ENCODE measurements around the gene EFCAB14.
"Not testable (repeated sequence)": the region's sequence is repeated elsewhere in the genome, so short reads cannot be mapped to it uniquely, and the experiment has no call there.

The EFCAB14 gene

DNA sequence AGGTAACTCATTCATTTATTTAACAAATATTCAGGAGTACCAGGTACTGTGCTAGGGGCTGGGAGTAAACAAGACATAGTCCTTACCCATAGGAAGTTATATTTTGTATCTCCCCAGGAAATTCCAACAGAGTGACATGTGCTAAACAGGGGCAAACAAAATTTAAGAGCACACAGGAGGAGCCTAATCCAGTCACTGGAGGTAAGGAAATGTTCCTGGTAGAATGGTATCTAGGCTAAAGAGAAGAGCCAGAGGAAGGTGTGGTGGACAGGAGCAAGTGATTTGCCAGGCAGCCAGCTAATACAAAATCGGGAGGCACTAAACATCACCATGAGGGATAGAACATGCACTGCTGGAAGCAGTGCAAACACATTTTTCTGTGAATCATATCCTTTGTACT lies 36.9 kb downstream of the EFCAB14 start:
- no peak for DNase-seq

DNA sequence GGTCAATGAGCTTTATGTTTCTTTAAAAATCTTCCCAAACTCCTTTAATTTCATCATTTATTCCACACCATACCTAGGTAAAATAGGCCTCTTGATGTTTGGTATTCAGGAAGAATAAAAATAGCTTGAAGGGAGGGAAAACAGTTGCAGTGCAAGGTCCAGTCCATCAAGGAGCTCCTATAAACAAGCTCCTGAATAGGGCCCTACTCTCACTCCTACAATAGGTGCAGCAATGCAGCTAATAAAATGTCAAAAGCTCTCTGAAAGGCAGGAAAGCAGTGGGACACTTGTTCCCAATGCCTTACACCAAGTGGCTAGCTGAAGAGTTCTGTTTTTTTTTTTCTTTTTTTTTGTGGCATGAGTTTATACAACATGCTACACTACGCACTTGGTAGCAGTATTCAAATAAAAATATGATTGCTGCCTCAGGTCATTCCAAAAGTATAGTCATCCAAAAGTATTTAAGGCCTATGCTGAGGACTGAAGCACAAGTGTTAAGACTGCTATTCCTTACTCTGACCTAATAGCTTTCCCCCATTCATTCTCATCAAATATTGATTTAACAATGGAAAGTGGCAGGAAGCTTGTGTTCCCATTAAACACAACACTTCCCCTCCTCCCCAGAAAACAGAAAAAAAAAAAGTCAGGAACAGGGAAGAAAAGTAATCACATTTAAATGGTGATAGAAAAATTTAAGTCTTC lies 37.4 kb downstream of the EFCAB14 start:
- DNase-seq = no peak

DNA sequence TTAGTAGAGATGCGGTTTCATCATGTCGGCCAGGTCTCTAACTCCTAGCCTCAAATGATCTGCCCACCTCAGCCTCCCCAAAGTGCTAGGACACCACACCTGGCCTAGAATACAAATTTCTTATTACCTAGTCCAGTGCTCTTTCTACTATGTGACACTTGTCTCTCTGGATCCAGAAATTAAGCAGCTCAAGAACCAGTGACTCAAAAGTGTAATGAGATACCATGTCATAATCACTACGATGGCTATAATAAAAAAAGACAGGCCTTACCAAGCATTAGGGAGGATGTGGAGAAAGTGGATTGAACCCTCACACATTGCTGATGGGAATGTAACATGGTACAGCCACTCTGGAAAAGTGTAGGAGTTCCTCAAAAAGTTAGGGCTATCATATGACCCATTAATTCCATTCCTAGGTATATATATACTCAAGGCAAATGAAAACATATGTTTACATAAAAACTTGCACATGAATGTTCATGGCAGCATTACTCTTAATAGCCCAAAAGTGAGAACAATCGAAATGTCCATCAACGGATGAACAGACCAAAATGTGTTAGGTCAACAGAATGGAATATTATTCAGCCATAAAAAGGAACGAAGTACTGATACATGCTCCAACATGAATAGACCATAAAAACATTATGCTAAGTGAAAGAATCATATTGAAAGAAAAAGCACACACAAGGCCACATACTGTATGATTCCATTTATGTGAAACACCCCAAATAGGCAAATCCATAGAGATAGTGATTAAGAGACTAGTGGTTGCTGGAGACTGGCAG lies 38.9 kb downstream of the EFCAB14 start:
- no peak for DNase-seq

DNA sequence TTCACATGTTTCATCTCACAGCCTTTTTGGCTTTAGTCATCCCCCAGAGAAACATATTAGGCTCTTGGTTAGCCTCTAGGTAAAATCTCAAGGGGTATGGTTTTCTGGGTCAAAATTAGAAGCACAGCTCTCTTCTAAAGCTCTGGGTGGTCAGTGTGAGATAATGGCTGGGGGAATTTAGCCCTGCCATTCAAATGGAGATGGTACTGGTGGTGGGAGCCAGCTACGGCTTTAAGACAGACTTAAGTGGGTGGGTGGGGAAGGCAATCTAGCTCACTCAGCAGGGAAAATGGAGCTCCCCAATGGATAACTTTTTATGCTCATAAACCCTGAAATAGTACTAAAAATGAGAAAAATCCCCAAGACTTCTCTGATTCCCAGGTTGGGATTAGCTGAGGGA lies 41.6 kb downstream of the EFCAB14 start:
- no peak for DNase-seq

DNA sequence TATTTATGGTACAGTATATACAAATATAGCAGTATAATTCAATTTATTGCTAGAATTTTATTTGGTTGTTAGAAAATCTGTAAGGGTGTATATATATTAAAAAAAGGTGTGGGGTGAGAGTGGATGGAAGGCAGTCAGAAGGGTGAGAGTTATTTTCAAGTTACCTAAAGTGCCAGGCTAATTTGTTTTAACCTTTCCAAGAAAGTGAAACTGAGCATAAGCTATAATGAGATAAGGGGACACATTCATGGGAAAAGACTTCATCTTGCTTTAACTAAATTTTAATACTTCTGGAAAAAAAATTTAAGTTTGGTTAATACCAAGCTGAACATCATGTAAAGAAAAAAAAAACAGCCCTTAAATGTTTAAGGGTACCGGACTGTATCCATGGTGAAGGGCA lies 42.4 kb downstream of the EFCAB14 start:
- DNase-seq = no peak

- no peak for DNase-seq
Observed at GRCh38 chr1:46675549-46676314, 43.2 kb downstream of the EFCAB14 start.

GRCh38 chr1:46673749-46674182 lies 45.1 kb downstream of the EFCAB14 start:
- no peak for DNase-seq

GRCh38 chr1:46672696-46673095 lies 46.2 kb downstream of the EFCAB14 start:
- DNase-seq = no peak

- no peak for DNase-seq
Observed at GRCh38 chr1:46671554-46671953, 47.4 kb downstream of the EFCAB14 start, which contains the start of gene TEX38. TEX38 (plus strand) TSS chr1:46671854; CDS start chr1:46671935, 81 bp downstream.

- no peak for DNase-seq
Observed at GRCh38 chr1:46670134-46670533, 48.8 kb downstream of the EFCAB14 start.

DNA sequence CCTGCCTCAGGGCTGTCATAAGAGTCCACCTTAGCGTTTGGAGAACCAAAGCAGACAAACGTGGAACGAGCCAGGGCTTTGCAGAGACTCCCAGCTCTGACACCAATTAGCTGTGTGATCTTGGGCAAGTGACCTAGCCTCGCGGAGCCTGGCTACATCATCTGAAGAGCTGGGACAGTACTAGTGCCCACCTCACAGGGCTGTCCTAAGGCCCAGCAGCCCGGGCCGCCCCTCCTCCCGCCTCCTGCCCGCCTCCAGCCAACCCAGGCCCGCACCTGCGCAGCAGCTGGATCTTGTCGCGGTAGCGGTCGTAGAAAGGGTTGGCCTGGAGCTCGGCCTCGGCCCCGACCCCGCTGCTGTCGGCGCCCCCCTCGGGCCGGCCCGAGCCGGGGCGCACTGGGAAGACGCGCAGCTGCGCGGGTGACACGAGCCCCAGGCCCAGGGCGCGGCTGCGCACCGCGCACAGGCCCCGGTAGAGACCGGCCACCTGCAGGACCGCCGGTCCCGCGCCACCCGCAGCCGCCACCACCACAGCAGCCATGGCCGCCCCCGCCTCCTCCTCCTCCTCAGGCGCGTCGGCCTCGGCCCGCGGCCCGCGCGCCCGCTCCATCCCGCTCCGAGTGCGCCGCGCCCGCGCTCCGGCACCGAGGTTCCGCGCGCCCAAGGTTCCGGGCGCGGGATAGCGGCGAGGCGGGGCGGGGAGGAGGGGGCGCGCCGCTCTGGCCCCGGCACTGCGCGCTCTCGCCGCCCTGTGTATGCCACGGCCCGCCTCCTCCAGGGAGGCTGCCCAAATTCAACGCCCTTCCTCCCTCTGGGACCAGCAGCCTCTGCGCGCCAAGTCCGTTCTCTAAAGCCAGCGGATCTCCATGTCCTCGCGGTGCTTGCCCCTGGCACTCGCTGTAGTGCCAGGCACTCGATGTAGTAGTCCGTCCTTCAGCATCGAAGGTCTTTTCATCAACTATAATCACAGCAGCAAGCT lies 50.8 kb downstream of the EFCAB14 start, which contains the start of gene ATPAF1:
ATPAF1 (minus strand) TSS at position 583 of the 979 bp plus-strand sequence; CDS start at position 541, 42 bp downstream.
- peak in 1 of 2 experiments; percentile 39 for DNase-seq

DNA sequence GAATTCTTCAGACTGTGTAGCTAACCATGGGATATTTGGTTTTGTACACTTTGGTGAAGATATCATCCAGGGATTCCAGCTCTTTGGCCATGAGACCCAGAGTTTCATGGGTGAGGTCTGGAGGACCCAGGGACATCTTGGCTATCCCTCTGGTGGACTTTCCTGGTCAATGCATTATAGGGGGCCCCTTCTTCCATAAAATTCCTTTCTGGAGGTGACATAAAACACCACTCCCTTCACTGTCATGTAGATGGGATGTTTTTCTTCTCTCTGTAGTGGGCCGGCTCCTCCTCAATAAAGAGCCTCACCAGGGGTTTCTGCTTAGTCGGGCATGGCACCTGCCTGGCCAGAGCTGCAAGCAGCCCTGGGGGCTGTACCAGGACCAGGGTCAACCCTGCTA lies 52.9 kb downstream of the EFCAB14 start:
- no peak for DNase-seq

- not testable (repeated sequence) for DNase-seq
Observed at GRCh38 chr1:46662919-46663318, 56.0 kb downstream of the EFCAB14 start.

GRCh38 chr1:46660116-46660515 lies 58.8 kb downstream of the EFCAB14 start:
- not testable (repeated sequence) for DNase-seq

- no peak for DNase-seq
Observed at GRCh38 chr1:46659307-46659870, 59.5 kb downstream of the EFCAB14 start.

DNA sequence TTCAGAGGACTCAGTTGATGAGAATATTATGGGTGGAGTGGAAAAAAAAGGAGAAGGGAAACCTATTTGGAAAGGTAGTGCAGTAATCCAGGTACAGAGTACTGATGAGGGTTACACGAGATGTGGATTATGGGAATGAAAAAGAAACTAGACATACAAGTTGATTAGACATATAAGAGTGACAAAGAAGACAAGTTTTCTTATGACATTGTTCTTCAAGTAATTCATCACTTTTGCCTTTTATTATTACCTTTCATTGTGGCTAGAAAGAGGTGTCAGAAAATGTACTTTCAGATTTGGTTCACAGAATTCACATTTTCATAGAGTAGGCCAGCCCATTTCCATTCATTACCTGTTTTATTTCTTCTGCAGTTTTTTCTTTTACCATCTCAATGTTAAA lies 61.1 kb downstream of the EFCAB14 start:
- DNase-seq = no peak

DNA sequence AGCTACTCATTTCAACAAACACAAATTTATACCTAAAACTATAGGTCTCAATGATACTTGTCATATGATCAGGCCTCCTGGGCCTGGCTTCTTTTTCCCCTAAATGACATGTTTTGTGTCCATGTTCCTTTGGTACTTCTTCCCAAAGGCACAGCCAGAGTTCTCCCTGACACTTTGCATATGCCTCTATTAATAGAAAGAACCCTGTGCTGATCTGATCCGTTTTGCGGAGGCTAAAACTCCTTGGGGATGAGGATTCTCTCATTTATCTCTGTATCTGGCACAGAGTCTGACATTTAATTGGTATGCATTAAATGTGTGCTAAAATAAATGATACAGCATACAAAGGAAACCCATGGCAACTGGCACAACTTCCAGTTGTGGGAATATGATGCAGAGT lies 62.3 kb downstream of the EFCAB14 start:
- no peak for DNase-seq

- no peak for DNase-seq
Observed at GRCh38 chr1:46655848-46656247, 63.1 kb downstream of the EFCAB14 start.

DNA sequence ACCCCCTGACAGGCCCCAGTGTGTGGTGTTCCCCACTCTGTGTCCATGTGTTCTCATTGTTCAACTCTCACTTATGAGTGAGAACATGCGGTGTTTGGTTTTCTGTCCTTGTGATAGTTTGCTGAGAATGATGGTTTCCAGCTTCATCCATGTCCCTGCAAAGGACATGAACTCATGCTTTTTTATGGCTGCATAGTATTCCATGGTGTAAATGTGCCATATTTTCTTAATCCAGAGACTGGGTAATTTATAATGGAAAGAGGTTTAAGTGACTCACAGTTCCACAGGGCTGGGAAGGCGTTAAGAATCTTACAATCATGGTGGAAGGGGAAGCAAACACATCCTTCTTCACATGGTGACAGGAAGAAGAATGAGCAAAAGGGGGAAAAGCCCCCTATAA lies 64.2 kb downstream of the EFCAB14 start:
- not testable (repeated sequence) for DNase-seq

DNA sequence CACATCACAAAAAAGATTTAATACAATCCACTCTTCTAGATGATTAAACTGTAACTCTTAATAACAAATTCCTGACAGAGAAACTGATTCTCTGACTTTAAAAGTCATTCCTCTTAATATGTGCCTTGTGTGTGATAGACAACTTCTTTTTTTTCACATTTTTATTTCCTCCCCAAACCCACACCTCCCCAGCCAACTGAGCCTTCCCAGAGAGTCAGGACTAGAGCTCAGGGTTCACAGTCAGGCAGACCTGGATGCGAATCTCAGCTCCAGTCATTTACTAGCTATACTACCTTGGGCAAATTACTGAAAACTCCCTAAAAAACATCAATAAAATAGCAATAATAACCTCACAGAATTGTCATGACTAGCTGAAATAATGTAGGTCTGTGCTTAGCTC lies 64.9 kb downstream of the EFCAB14 start:
- no peak for DNase-seq

GRCh38 chr1:46653405-46653958 lies 65.4 kb downstream of the EFCAB14 start:
- no peak for DNase-seq
